ENCODE results near the gene CHCHD6.
A peak's percentile ranks its signal among the peaks of the same experiment; 100 is the strongest.

Gene CHCHD6

GRCh38 chr3:126891141-126891540 is 187.1 kb downstream of the CHCHD6 start:
- no peak for DNase-seq (ENCODE audit: low read depth in 1 of 2, low spot score in 1 of 2)

- DNase-seq (ENCODE audit: low read depth in 1 of 2, low spot score in 1 of 2): no peak
Observed at GRCh38 chr3:126891791-126892190, 187.8 kb downstream of the CHCHD6 start.

- no peak for DNase-seq (ENCODE audit: low read depth in 1 of 2, low spot score in 1 of 2)
Observed at GRCh38 chr3:126893651-126894050, 189.6 kb downstream of the CHCHD6 start.

GRCh38 chr3:126894475-126894874 is 190.4 kb downstream of the CHCHD6 start:
- no peak for DNase-seq (ENCODE audit: low read depth in 1 of 2, low spot score in 1 of 2)

GRCh38 chr3:126895178-126896066 is 191.4 kb downstream of the CHCHD6 start:
- no peak for DNase-seq (ENCODE audit: low read depth in 1 of 2, low spot score in 1 of 2)

GRCh38 chr3:126896067-126896441 is 192.0 kb downstream of the CHCHD6 start:
- no peak for DNase-seq (ENCODE audit: low read depth in 1 of 2, low spot score in 1 of 2)

- DNase-seq (ENCODE audit: low read depth in 1 of 2, low spot score in 1 of 2): no peak
Observed at GRCh38 chr3:126896968-126897367, 192.9 kb downstream of the CHCHD6 start.

- no peak for DNase-seq (ENCODE audit: low read depth in 1 of 2, low spot score in 1 of 2)
Observed at GRCh38 chr3:126897943-126898342, 193.9 kb downstream of the CHCHD6 start.

GRCh38 chr3:126900859-126901540 is 197.0 kb downstream of the CHCHD6 start:
- DNase-seq (ENCODE audit: low read depth in 1 of 2, low spot score in 1 of 2): no peak

- DNase-seq (ENCODE audit: low read depth in 1 of 2, low spot score in 1 of 2): no peak
Observed at GRCh38 chr3:126901631-126902030, 197.6 kb downstream of the CHCHD6 start.

- DNase-seq (ENCODE audit: low read depth in 1 of 2, low spot score in 1 of 2): no peak
Observed at GRCh38 chr3:126903521-126903920, 199.5 kb downstream of the CHCHD6 start.

GRCh38 chr3:126907557-126907956 is 203.5 kb downstream of the CHCHD6 start:
- DNase-seq (ENCODE audit: low read depth in 1 of 2, low spot score in 1 of 2): no peak

- DNase-seq (ENCODE audit: low read depth in 1 of 2, low spot score in 1 of 2): no peak
Observed at GRCh38 chr3:126908752-126909275, 204.8 kb downstream of the CHCHD6 start.

- no peak for DNase-seq (ENCODE audit: low read depth in 1 of 2, low spot score in 1 of 2)
Observed at GRCh38 chr3:126910231-126910630, 206.2 kb downstream of the CHCHD6 start.

- DNase-seq (ENCODE audit: low read depth in 1 of 2, low spot score in 1 of 2): peak; percentile 22 to 38
Observed at GRCh38 chr3:126911162-126912026, 207.4 kb downstream of the CHCHD6 start.

- no peak for DNase-seq (ENCODE audit: low read depth in 1 of 2, low spot score in 1 of 2)
Observed at GRCh38 chr3:126912027-126912422, 208.0 kb downstream of the CHCHD6 start.

GRCh38 chr3:126912491-126913195 is 208.6 kb downstream of the CHCHD6 start:
- no peak for DNase-seq (ENCODE audit: low read depth in 1 of 2, low spot score in 1 of 2)

GRCh38 chr3:126913524-126913923 is 209.5 kb downstream of the CHCHD6 start:
- DNase-seq (ENCODE audit: low read depth in 1 of 2, low spot score in 1 of 2): no peak

GRCh38 chr3:126914226-126914625 is 210.2 kb downstream of the CHCHD6 start:
- DNase-seq (ENCODE audit: low read depth in 1 of 2, low spot score in 1 of 2): no peak

GRCh38 chr3:126915015-126915414 is 211.0 kb downstream of the CHCHD6 start:
- no peak for DNase-seq (ENCODE audit: low read depth in 1 of 2, low spot score in 1 of 2)

GRCh38 chr3:126916546-126916945 is 212.5 kb downstream of the CHCHD6 start:
- no peak for DNase-seq (ENCODE audit: low read depth in 1 of 2, low spot score in 1 of 2)

Measured in activated T-helper 1 cell treated with anti-CD3 and anti-CD28 coated beads, Interleukin-2, amount 50 U/mL, for 16 hours (primary cell).